GM19239 (cell line): ENCODE measurements around the gene OR2T8.
A peak's percentile ranks its signal among the peaks of the same experiment; 100 is the strongest.

ENCODE experiments used
- DNase-seq: peaks from one replicate; pipeline ENCODE4 v3.0.0; 2011; ENCODE audit warnings: low spot score; ENCODE audit not compliant: insufficient read length
- FAIRE-seq: peaks from 2 replicates; lab custom pipeline; 2011; peaks lifted over from hg19 to GRCh38; lab: Jason Lieb, UNC

OR2T8 gene

DNA sequence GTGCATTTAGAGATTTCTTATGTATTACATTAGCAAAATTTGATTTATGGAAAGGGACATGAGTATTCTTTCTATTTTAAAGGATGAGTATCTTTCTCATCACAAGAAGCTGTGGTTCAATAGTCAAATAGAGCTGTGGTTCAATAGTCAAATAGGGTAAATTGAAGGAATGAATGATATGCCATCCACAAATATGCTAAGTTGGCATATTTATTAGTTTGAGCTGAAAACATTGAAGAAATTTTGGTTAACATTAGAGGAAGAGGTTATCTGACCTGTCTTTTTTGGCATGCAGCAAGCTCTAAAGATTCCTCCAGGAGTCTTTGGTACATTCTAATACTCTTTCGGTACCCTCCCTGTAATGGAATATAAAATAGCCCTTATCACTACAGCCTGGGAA is 33.4 kb downstream of the OR2T8 start:
- no peak for FAIRE-seq
- DNase-seq: no peak

- DNase-seq: no peak
- FAIRE-seq: no peak
Measured at GRCh38 chr1:247961791-247962190, 41.7 kb downstream of the OR2T8 start.

DNA sequence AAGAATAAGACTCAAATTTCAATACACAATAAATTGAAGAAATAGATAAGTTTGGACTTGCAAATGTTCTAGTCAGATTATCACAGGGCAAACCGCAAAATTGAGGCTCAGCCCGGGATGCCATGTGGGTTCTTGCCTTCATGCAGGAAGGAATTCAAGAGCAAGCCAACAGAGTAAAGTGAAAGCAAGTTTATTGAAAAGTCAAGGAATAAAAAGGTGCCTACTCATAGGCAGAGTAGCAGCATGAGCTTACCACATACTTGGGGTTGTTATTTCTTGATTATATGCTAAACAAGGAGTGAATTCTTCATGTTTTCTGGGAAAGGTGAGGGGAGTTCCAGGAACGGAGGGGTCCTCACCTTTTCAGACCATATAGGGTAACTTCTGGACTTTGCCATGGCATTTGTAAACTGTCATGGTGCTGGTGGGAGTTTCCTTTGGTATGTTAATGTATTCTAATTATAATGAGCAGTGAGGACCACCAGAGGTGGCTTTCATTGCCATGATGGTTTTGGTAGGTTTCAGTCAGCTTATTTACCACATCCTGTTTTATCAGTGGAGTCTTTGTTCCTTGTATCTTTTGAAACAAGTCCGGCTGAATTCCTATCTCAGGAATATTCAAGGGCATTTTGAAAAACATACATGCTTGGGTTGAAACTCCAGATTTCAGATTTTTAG is 43.0 kb downstream of the OR2T8 start:
- FAIRE-seq (no peak), DNase-seq (no peak)

- DNase-seq (no peak), FAIRE-seq (no peak)
Measured at GRCh38 chr1:247964933-247965332, 44.9 kb downstream of the OR2T8 start, which contains the start of gene OR2AK2. Gene OR2AK2 (plus strand): TSS chr1:247965233. CDS start chr1:247965377, 144 bp downstream.

- DNase-seq (no peak), FAIRE-seq (peak; percentile 75)
Measured at GRCh38 chr1:247966532-247967204, 46.6 kb downstream of the OR2T8 start.
